Neural progenitor cell (in vitro differentiated cells): ENCODE results near the gene DTNA. TPM values are rescaled to one million over a fixed set of nuclear protein-coding genes. Genes with fewer than 3 reads are reported as not detected.
"Not testable (repeated sequence)": the region's sequence is repeated elsewhere in the genome, so short reads cannot be mapped to it uniquely, and the experiment has no call there.

Source experiments
- DNase-seq: peaks from one replicate; pipeline ENCODE4 v3.0.0-alpha.2; 2016; ENCODE audit warnings: low spot score
- H2AFZ ChIP-seq: fragments of 200-600 bp; sonication (generic); replicated peaks from 2 replicates; pipeline ENCODE4 v1.6.1; 2016; ENCODE audit warnings: antibody characterized with exemption
- H3F3A ChIP-seq: fragments of 200-600 bp; sonication (generic); 2 replicates; pipeline ENCODE4 v1.6.1; 2016; ENCODE audit warnings: antibody characterized with exemption, low read depth
- H3K27ac ChIP-seq: fragments of 200-600 bp; sonication (generic); 2 replicates; pipeline ENCODE4 v1.5.1; 2016; ENCODE audit warnings: mild to moderate bottlenecking
- H3K27me3 ChIP-seq: fragments of 200-600 bp; sonication (generic); 2 replicates; pipeline ENCODE4 v1.6.1; 2016; ENCODE audit warnings: mild to moderate bottlenecking, moderate library complexity
- H3K36me3 ChIP-seq: fragments of 200-600 bp; sonication (generic); 2 replicates; pipeline ENCODE4 v1.5.1; 2016
- H3K4me1 ChIP-seq: fragments of 200-600 bp; sonication (generic); 2 replicates; pipeline ENCODE4 v1.6.1; 2016; ENCODE audit warnings: mixed run types
- H3K4me2 ChIP-seq: fragments of 200-600 bp; sonication (generic); 2 replicates; pipeline ENCODE4 v1.6.1; 2016
- H3K4me3 ChIP-seq: fragments of 200-600 bp; sonication (generic); 2 replicates; pipeline ENCODE4 v1.5.1; 2016
- H3K79me2 ChIP-seq: fragments of 200-600 bp; sonication (generic); 2 replicates; pipeline ENCODE4 v1.6.1; 2016; ENCODE audit warnings: low read depth
- H3K9ac ChIP-seq: fragments of 200-600 bp; sonication (generic); 2 replicates; pipeline ENCODE4 v1.6.1; 2016
- H3K9me3 ChIP-seq: fragments of 200-600 bp; sonication (generic); 2 replicates; pipeline ENCODE4 v1.5.1; 2016; ENCODE audit warnings: low read depth
- H4K20me1 ChIP-seq: fragments of 200-600 bp; sonication (generic); 2 replicates; pipeline ENCODE4 v1.6.1; 2016; ENCODE audit warnings: low read depth
- H3K27ac Mint-ChIP-seq: 3 replicates; pipeline ENCODE4 v1.8.0; 2021; ENCODE audit warnings: mixed read lengths
- H3K27me3 Mint-ChIP-seq: 2 replicates; pipeline ENCODE4 v1.8.0; 2022; ENCODE audit warnings: low read depth, mild to moderate bottlenecking, inconsistent platforms, moderate library complexity, mixed read lengths; ENCODE audit not compliant: insufficient read depth
- H3K36me3 Mint-ChIP-seq: 3 replicates; pipeline ENCODE4 v1.8.0; 2021; ENCODE audit warnings: mixed read lengths
- H3K4me1 Mint-ChIP-seq: 3 replicates; pipeline ENCODE4 v1.8.0; 2021; ENCODE audit warnings: mixed read lengths
- H3K4me3 Mint-ChIP-seq: 3 replicates; pipeline ENCODE4 v1.8.0; 2021; ENCODE audit warnings: mild to moderate bottlenecking, moderate library complexity, mixed read lengths
- H3K9me3 Mint-ChIP-seq: 3 replicates; pipeline ENCODE4 v1.8.0; 2020; ENCODE audit warnings: mixed read lengths
- EZH2 ChIP-seq: fragments of 200-600 bp; sonication (generic); IDR thresholded peaks from 2 replicates; pipeline ENCODE4 v1.6.1; 2017; ENCODE audit warnings: antibody characterized with exemption, mild to moderate bottlenecking, moderate library complexity
- EZH2phosphoT487 ChIP-seq: fragments of 200-600 bp; sonication (generic); IDR thresholded peaks from 2 replicates; pipeline ENCODE4 v1.6.1; 2017; ENCODE audit warnings: antibody characterized with exemption
- total RNA-seq: library from RNA; depleted of rRNA; stranded (reverse); fragments of >200 nt; gene quantifications from 2 replicates; pipeline ENCODE4 v1.2.3, GENCODE V29; 2015; ENCODE audit warnings: low replicate concordance
- TF ChIP-seq, protein P1 (sequence below): fragments of 200-600 bp; sonication (generic); IDR thresholded peaks from 2 replicates; pipeline ENCODE4 v1.5.1; 2017; ENCODE audit warnings: antibody characterized with exemption, mild to moderate bottlenecking

DTNA gene
- total RNA-seq, 1 donor from 2014 or later, result 15.0 TPM

- no peak overlapping the region for H3K9ac ChIP-seq
- H3K9me3 ChIP-seq, result no peaks in the 10 kb centered on the region
- H2AFZ ChIP-seq, result peak overlapping the region; percentile 55
- no peaks in the 10 kb centered on the region for H4K20me1 ChIP-seq
- no peak overlapping the region for H3K4me3 ChIP-seq
- peaks cover 11% of the 10 kb centered on the region for H3F3A ChIP-seq
- H3K79me2 ChIP-seq, result no peaks in the 10 kb centered on the region
- H3K27me3 Mint-ChIP-seq, result peaks cover 2% of the 10 kb centered on the region
- no peak for DNase-seq
- no peak overlapping the region for H3K4me3 Mint-ChIP-seq
- H3K27ac ChIP-seq, result no peak overlapping the region
- no peaks in the 10 kb centered on the region for H3K9me3 Mint-ChIP-seq
- no peaks in the 10 kb centered on the region for H3K4me1 ChIP-seq
- H3K4me2 ChIP-seq, result no peak overlapping the region
- peak overlapping the region; percentile 23 for H3K27ac Mint-ChIP-seq
- TF ChIP-seq EZH2phosphoT487 (no peak), EZH2 (no peak)
- TF ChIP-seq, protein P1, sequence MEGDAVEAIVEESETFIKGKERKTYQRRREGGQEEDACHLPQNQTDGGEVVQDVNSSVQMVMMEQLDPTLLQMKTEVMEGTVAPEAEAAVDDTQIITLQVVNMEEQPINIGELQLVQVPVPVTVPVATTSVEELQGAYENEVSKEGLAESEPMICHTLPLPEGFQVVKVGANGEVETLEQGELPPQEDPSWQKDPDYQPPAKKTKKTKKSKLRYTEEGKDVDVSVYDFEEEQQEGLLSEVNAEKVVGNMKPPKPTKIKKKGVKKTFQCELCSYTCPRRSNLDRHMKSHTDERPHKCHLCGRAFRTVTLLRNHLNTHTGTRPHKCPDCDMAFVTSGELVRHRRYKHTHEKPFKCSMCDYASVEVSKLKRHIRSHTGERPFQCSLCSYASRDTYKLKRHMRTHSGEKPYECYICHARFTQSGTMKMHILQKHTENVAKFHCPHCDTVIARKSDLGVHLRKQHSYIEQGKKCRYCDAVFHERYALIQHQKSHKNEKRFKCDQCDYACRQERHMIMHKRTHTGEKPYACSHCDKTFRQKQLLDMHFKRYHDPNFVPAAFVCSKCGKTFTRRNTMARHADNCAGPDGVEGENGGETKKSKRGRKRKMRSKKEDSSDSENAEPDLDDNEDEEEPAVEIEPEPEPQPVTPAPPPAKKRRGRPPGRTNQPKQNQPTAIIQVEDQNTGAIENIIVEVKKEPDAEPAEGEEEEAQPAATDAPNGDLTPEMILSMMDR, result no peak
- no peaks in the 10 kb centered on the region for H3K36me3 ChIP-seq
- peaks cover 9% of the 10 kb centered on the region for H3K4me1 Mint-ChIP-seq
- no peaks in the 10 kb centered on the region for H3K27me3 ChIP-seq
- H3K36me3 Mint-ChIP-seq, result no peaks in the 10 kb centered on the region
These were observed 204.0 kb downstream of the DTNA start for GRCh38 chr18:34913837-34914661.

GRCh38 chr18:34915046-34915445, 204.9 kb downstream of the DTNA start:
- H3K4me3 ChIP-seq, result no peak overlapping the region
- no peaks in the 10 kb centered on the region for H4K20me1 ChIP-seq
- H3K9me3 Mint-ChIP-seq, result no peaks in the 10 kb centered on the region
- no peak overlapping the region for H3K4me2 ChIP-seq
- H3K36me3 Mint-ChIP-seq, result no peaks in the 10 kb centered on the region
- H3K27ac ChIP-seq, result no peak overlapping the region
- no peaks in the 10 kb centered on the region for H3K79me2 ChIP-seq
- H2AFZ ChIP-seq, result no peak overlapping the region
- no peaks in the 10 kb centered on the region for H3K4me1 ChIP-seq
- peaks cover 11% of the 10 kb centered on the region for H3F3A ChIP-seq
- TF ChIP-seq EZH2phosphoT487 (no peak), EZH2 (no peak)
- TF ChIP-seq, protein P1, result no peak
- H3K36me3 ChIP-seq, result no peaks in the 10 kb centered on the region
- DNase-seq, result no peak
- peaks cover 9% of the 10 kb centered on the region for H3K4me1 Mint-ChIP-seq
- H3K9ac ChIP-seq, result no peak overlapping the region
- no peak overlapping the region for H3K4me3 Mint-ChIP-seq
- H3K27me3 ChIP-seq, result no peaks in the 10 kb centered on the region
- H3K27ac Mint-ChIP-seq, result no peak overlapping the region
- peaks cover 2% of the 10 kb centered on the region for H3K27me3 Mint-ChIP-seq
- H3K9me3 ChIP-seq, result no peaks in the 10 kb centered on the region

DNA sequence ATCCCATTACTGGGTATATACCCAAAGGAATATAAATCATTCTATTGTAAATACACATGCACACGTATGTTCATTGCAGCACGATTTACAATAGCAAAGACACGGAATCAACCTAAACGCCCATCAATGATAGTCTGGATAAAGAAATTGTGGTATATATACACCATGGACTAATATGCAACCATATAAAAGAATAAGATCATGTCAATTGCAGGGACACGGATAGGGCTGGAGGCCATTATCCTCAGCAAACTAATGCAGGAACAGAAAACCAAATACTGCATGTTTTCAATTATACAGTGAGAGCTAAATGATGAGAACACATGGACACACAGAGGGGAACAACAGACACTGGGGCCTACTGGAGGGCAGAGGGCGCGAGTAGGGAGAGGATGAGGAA, 206.4 kb downstream of the DTNA start:
- H2AFZ ChIP-seq, H3K36me3 Mint-ChIP-seq, H3K4me2 ChIP-seq, H3K79me2 ChIP-seq, H4K20me1 ChIP-seq, H3K27me3 ChIP-seq, H3K36me3 ChIP-seq, H3K4me1 ChIP-seq, H3K4me3 ChIP-seq, H3K4me3 Mint-ChIP-seq, H3K4me1 Mint-ChIP-seq, H3K27ac Mint-ChIP-seq, H3K27me3 Mint-ChIP-seq, H3K9ac ChIP-seq, H3K9me3 Mint-ChIP-seq, H3K27ac ChIP-seq, H3K9me3 ChIP-seq, DNase-seq: not testable (repeated sequence)
- H3F3A ChIP-seq, result peaks cover 11% of the 10 kb centered on the region

DNA sequence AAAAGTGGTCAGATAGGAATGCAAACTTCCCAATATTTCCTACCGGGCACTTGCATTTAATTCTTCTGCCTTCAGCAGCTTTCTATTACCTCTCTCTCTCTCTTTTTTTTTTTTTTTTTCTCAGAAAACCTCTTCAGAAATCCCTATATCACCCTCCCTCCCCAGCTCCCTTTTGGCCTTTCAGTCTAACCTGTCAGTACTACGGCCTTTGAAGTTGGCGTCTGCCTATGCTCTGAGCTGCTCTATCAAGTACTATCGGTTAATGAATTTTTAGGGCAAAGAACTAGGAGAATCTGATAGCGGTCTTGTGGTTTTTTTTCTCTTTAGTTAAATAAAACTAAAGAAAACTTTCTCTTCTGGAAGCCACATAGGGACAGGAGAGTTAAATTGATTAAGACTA, 208.8 kb downstream of the DTNA start:
- Histone ChIP-seq H3K27ac (no peak overlapping the region), H3K27me3 (no peaks in the 10 kb centered on the region), H3K4me1 (peaks cover 8% of the 10 kb centered on the region), H3K4me3 (no peak overlapping the region), H4K20me1 (no peaks in the 10 kb centered on the region), H3K79me2 (no peaks in the 10 kb centered on the region), H3K36me3 (no peaks in the 10 kb centered on the region), H3K9me3 (no peaks in the 10 kb centered on the region), H3F3A (peaks cover 16% of the 10 kb centered on the region), H3K4me2 (no peak overlapping the region), H2AFZ (no peak overlapping the region), H3K9ac (no peak overlapping the region)
- H3K27ac Mint-ChIP-seq, result no peak overlapping the region
- H3K36me3 Mint-ChIP-seq, result no peaks in the 10 kb centered on the region
- H3K9me3 Mint-ChIP-seq, result no peaks in the 10 kb centered on the region
- no peaks in the 10 kb centered on the region for H3K27me3 Mint-ChIP-seq
- H3K4me1 Mint-ChIP-seq, result peaks cover 14% of the 10 kb centered on the region
- TF ChIP-seq EZH2phosphoT487, result no peak
- TF ChIP-seq EZH2, result no peak
- TF ChIP-seq, protein P1, result no peak
- DNase-seq, result no peak
- H3K4me3 Mint-ChIP-seq, result no peak overlapping the region
